IMR-90 (cell line): ENCODE measurements around the gene TXNL4A. TPM values are rescaled to one million over a fixed set of nuclear protein-coding genes. Genes with fewer than 3 reads are reported as not detected.
"Not testable (repeated sequence)": the region's sequence is repeated elsewhere in the genome, so short reads cannot be mapped to it uniquely, and the experiment has no call there.

Source experiments
- ATAC-seq: fragments of 200-7000 bp; cut with Tn5 transposase; 2 replicates; pipeline ENCODE4 v1.9.1; 2020; ENCODE audit warnings: low read depth, mild to moderate bottlenecking, moderate library complexity
- BruUV-seq: library from RNA; stranded (reverse); fragments of 400-500 nt; replicated peaks from 2 replicates; lab custom pipeline; 2021; lab: Mats Ljungman, UMichigan
- CTCF ChIA-PET: fragments of 300-600 bp; formaldehyde crosslinking; extraction: SDS; loops from one replicate; lab custom pipeline; 2021; ENCODE audit warnings: antibody characterized with exemption; lab: Yijun Ruan, JAX
- POLR2A ChIA-PET: fragments of 300-600 bp; sonication (Branson Sonifier 250); formaldehyde crosslinking; loops from one replicate; lab custom pipeline; 2022; ENCODE audit warnings: antibody characterized with exemption; ENCODE audit not compliant: unreplicated experiment; lab: Charles Lee
- DNase-seq: peaks from one replicate; pipeline ENCODE4 v3.0.0; 2013
- H2AFZ ChIP-seq: replicated peaks from 2 replicates; pipeline ENCODE3; 2013; ENCODE audit warnings: low read length, mild to moderate bottlenecking; ENCODE audit not compliant: poor library complexity
- H2AK5ac ChIP-seq: 2 replicates; pipeline ENCODE4 v1.6.1; 2013; ENCODE audit warnings: low read depth, low read length, inconsistent platforms
- H2AK9ac ChIP-seq: replicated peaks from 2 replicates; pipeline ENCODE3; 2013; ENCODE audit warnings: mild to moderate bottlenecking, low read depth, low read length, moderate library complexity; ENCODE audit not compliant: poor library complexity
- H2BK120ac ChIP-seq: 2 replicates; pipeline ENCODE4 v1.6.1; 2013; ENCODE audit warnings: low read depth, low read length, inconsistent platforms
- H2BK15ac ChIP-seq: 3 replicates; pipeline ENCODE4 v1.6.1; 2013; ENCODE audit warnings: low read depth, low read length, inconsistent platforms
- H2BK20ac ChIP-seq: 2 replicates; pipeline ENCODE4 v1.6.1; 2013; ENCODE audit warnings: low read depth, mild to moderate bottlenecking, inconsistent platforms, low read length, moderate library complexity
- H2BK5ac ChIP-seq: 2 replicates; pipeline ENCODE4 v1.6.1; 2013; ENCODE audit warnings: mild to moderate bottlenecking, low read depth, low read length, inconsistent platforms; ENCODE audit not compliant: poor library complexity, severe bottlenecking
- H3K14ac ChIP-seq: replicated peaks from 2 replicates; pipeline ENCODE4 v1.6.1; 2013; ENCODE audit warnings: low read depth, low read length, inconsistent platforms
- H3K18ac ChIP-seq: 2 replicates; pipeline ENCODE4 v1.6.1; 2013; ENCODE audit warnings: low read depth, low read length, control low read depth
- H3K23ac ChIP-seq: 2 replicates; pipeline ENCODE4 v1.6.1; 2013; ENCODE audit warnings: low read depth, low read length, inconsistent platforms
- H3K27ac ChIP-seq: 2 replicates; pipeline ENCODE4 v1.5.1; 2013; ENCODE audit warnings: mild to moderate bottlenecking, control low read depth, low read length; ENCODE audit not compliant: insufficient read depth
- H3K27me3 ChIP-seq: 2 replicates; pipeline ENCODE4 v1.6.1; 2013; ENCODE audit warnings: low read length; ENCODE audit not compliant: control insufficient read depth, insufficient read depth
- H3K36me3 ChIP-seq: 2 replicates; pipeline ENCODE4 v1.6.1; 2013; ENCODE audit warnings: low read length, mixed read lengths; ENCODE audit not compliant: control insufficient read depth, insufficient read depth
- H3K4ac ChIP-seq: 2 replicates; pipeline ENCODE4 v1.6.1; 2013; ENCODE audit warnings: low read depth, low read length, inconsistent platforms
- H3K4me1 ChIP-seq: 2 replicates; pipeline ENCODE4 v1.6.1; 2013; ENCODE audit warnings: low read length, mixed read lengths; ENCODE audit not compliant: control insufficient read depth, insufficient read depth
- H3K4me2 ChIP-seq: 2 replicates; pipeline ENCODE4 v1.6.1; 2013; ENCODE audit warnings: low read depth, mild to moderate bottlenecking, control low read depth, low read length, moderate library complexity
- H3K4me3 ChIP-seq: 2 replicates; pipeline ENCODE4 v1.5.1; 2013; ENCODE audit warnings: low read depth, mild to moderate bottlenecking, control low read depth, low read length, moderate library complexity; ENCODE audit not compliant: insufficient read depth
- H3K56ac ChIP-seq: 2 replicates; pipeline ENCODE4 v1.6.1; 2013; ENCODE audit warnings: low read length, inconsistent platforms; ENCODE audit not compliant: insufficient read depth; ENCODE audit errors: extremely low read depth
- H3K79me1 ChIP-seq, 2 experiments: 2 replicates each; pipeline ENCODE4 v1.6.1; 2013; ENCODE audit warnings: low read length in 2 of 2, inconsistent platforms in 1 of 2, low read depth in 1 of 2
- H3K9ac ChIP-seq: 2 replicates; pipeline ENCODE4 v1.6.1; 2013; ENCODE audit warnings: low read depth, low read length, control low read depth
- H3K9me1 ChIP-seq: 2 replicates; pipeline ENCODE4 v1.6.1; 2013; ENCODE audit warnings: low read length, inconsistent platforms; ENCODE audit not compliant: insufficient read depth
- H3K9me3 ChIP-seq: 2 replicates; pipeline ENCODE4 v1.6.1; 2013; ENCODE audit warnings: low read length; ENCODE audit not compliant: control insufficient read depth, insufficient read depth
- H4K20me1 ChIP-seq: 2 replicates; pipeline ENCODE4 v1.6.1; 2013; ENCODE audit warnings: low read length, inconsistent platforms; ENCODE audit not compliant: insufficient read depth
- H4K5ac ChIP-seq: 2 replicates; pipeline ENCODE4 v1.6.1; 2013; ENCODE audit warnings: mild to moderate bottlenecking, low read depth, low read length, control low read depth
- H4K8ac ChIP-seq, 2 experiments: 2 replicates each; pipeline ENCODE4 v1.6.1; 2013; ENCODE audit warnings: low read depth in 2 of 2, low read length in 2 of 2, control low read depth in 1 of 2, inconsistent platforms in 1 of 2
- H4K91ac ChIP-seq: 2 replicates; pipeline ENCODE4 v1.6.1; 2013; ENCODE audit warnings: low read depth, low read length, inconsistent platforms; ENCODE audit not compliant: insufficient read depth
- WGBS, 2 experiments: methylation state at CpG; one replicate each; pipeline versions ENCODE4 v1.1.5 to v1.1.7; 2013; ENCODE audit warnings: missing lambda C conversion rate in 2 of 2; ENCODE audit not compliant: insufficient read length in 1 of 2; ENCODE audit errors: extremely low coverage in 2 of 2; 5-methylcytosine and 5-hydroxymethylcytosine counted together
- dilution Hi-C: fragments of 300-500 bp; cut with HindIII; formaldehyde crosslinking; loops from one replicate; pipeline ENCODE4 v1.14.3; 2018; ENCODE audit warnings: low sequenced_read_pairs; ENCODE audit not compliant: unreplicated experiment
- in situ Hi-C: fragments of 300-500 bp; cut with MboI; formaldehyde crosslinking; loops from 3 replicates; pipeline ENCODE4 v1.14.3; 2019; ENCODE audit warnings: low sequenced_read_pairs, inconsistent platforms, mixed read lengths
- intact Hi-C: fragments of 100-400 bp; cut with micrococcal nuclease; formaldehyde crosslinking; loops from 2 replicates; pipeline ENCODE4 v1.10.0; 2022
- polyA plus RNA-seq, 3 experiments: library from polyadenylated mRNA; depleted of rRNA; stranded (reverse); fragments of >200 nt; gene quantifications; 2 replicates each; pipeline ENCODE4 v1.2.3, GENCODE V29; 2012; ENCODE audit warnings: low replicate concordance in 1 of 3
- total RNA-seq: library from RNA; depleted of rRNA; stranded (reverse); fragments of >200 nt; gene quantifications from 2 replicates; pipeline ENCODE4 v1.2.3, GENCODE V29; 2012

Gene TXNL4A
- total and polyA plus RNA-seq, 2 of the 4 experiments (the other 2 are of a cell fraction): 38.7 to 103 TPM

GRCh38 chr18:80011496-80012137 lies 23.3 kb upstream of the TXNL4A start:
- H3K18ac ChIP-seq, dilution Hi-C loops: not testable (repeated sequence)

More at GRCh38 chr18:80011496-80012137, 23.3 kb upstream of the TXNL4A start:
- H2BK120ac ChIP-seq, H3K36me3 ChIP-seq, H4K91ac ChIP-seq, H3K9me3 ChIP-seq, H3K4ac ChIP-seq, H3K4me1 ChIP-seq, H3K4me3 ChIP-seq, BruUV-seq, H2BK5ac ChIP-seq, in situ Hi-C loops, H3K23ac ChIP-seq, H4K20me1 ChIP-seq, DNase-seq, H3K4me2 ChIP-seq, H4K8ac ChIP-seq, H2AK9ac ChIP-seq, H3K9me1 ChIP-seq, H2AK5ac ChIP-seq, H3K56ac ChIP-seq, H3K14ac ChIP-seq, H2BK20ac ChIP-seq, H4K5ac ChIP-seq, H3K27me3 ChIP-seq, ATAC-seq, H3K27ac ChIP-seq, H3K79me1 ChIP-seq, H2BK15ac ChIP-seq, POLR2A ChIA-PET, intact Hi-C loops, H3K9ac ChIP-seq, H2AFZ ChIP-seq: not testable (repeated sequence)
- no CpG with 5 or more reads among the region's 14 CpGs for WGBS, 2 experiments
- CTCF ChIA-PET: interaction anchor here (0.7 kb wide), 1 partner anchor 20 kb away, joined by 3 read pairs; no protein-coding TSS in a partner anchor
